ACHN (cell line): ENCODE measurements around the gene HSD17B4.
"Not testable (repeated sequence)": the region's sequence is repeated elsewhere in the genome, so short reads cannot be mapped to it uniquely, and the experiment has no call there.

Experiments used
- DNase-seq: peaks from one replicate; pipeline ENCODE4 v3.0.0-alpha.2; 2015
- in situ Hi-C: cut with HindIII; loops from 2 replicates; pipeline ENCODE4 v1.10.0; 2017; ENCODE audit warnings: low sequenced_read_pairs, low pct_ligation_motif_present, low pct_unique_long_range_greater_than_20kb

HSD17B4 gene

DNA sequence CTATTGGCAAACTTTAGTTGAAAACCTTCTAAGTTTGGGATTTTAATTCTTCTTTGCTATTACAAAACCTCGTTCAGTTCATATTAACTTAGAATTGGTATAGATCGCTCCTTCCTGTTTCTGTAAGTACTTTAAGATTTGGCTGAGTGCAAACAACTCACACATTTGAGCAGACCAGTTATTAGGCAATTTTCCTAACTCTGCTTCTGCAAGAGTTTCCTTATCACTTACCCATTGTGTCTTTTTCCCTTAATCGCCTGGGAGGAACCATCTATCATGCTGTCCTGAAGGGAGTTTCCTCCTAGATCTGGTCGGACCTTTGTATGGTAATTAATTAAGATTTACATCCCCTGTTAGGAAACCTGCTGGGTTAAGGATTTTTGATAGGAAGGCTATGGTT lies 24.7 kb upstream of the HSD17B4 start:
- in situ Hi-C loops, DNase-seq: not testable (repeated sequence)

DNA sequence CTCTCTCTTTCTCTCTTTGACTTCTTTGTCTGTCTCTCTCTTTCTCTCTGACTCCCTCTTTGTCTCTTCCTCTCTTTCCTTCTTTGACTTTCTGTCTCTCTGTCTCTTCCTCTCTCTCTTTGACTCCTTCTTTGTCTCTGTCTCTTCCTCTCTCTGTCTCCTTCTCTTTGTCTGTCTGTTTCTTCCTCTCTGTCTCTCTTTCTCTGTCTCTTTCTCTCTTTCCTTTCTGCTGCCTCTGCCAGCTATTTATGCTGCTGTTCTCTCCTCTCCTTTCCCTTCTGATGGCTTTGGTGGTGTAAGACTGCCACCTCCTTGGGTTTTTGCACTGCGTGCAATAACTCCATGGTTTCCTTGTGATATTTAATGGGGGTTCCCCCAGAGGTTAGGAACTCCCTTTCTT lies 24.1 kb upstream of the HSD17B4 start:
- DNase-seq, in situ Hi-C loops: not testable (repeated sequence)

DNA sequence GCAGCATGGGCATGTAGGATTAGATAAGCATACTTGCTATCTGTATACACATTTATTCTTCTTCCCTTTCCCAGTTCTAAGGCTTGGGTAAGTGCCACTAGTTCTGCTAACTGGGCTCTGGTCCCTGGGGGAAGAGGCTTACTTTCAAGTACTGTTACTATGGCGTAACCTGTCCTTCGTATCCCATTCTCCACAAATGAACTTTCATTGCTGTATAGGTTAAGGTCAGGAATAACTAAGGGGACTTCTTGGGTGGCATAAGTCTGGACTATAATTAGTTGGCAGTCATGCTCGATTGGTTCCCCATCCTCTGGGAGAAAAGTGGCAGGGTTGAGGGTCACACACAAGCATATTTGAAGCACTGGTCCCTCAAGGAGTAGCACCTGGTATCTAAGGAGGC lies 23.7 kb upstream of the HSD17B4 start:
- in situ Hi-C loops, DNase-seq: not testable (repeated sequence)

- in situ Hi-C loops, DNase-seq: not testable (repeated sequence)
Observed at GRCh38 chr5:119432674-119433237, 19.5 kb upstream of the HSD17B4 start.

DNA sequence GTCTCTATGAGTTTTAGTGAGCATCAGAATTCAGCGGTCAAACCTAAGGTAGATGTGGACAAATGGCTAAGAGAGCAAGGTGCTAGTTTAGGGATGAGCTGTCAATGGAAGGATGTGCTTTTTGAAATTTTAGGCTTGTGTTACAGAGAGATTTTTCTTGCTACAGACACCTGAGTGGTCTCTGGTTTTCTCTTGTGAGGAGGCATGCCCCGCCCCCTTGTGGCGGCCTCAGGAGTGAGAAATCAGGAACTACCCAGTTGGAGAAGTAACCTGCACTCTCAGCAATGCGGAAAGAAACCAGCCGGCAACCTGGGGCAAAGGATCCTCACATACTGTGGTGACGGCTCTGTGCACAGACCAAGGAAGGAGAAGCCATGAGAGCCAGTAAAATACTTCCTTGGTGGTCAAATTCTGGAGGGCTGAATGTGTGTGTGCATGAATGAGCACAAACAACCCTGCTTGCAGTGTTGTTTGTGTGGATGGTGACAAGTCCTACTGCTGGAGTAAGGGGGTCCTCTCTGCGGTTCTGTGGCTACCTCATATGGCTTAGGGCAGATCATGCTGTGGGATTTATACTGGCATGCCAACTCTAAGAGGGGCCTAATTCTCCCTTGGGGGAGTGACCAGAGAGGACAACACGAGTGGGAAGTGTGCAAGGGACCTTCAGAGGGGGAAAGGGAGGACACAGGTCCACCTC lies 16.7 kb upstream of the HSD17B4 start:
- DNase-seq = peak; percentile 61
- in situ Hi-C loops = no loop called here

GRCh38 chr5:119437785-119438586 lies 14.3 kb upstream of the HSD17B4 start:
- DNase-seq, in situ Hi-C loops: not testable (repeated sequence)

- DNase-seq, in situ Hi-C loops: not testable (repeated sequence)
Observed at GRCh38 chr5:119438587-119438917, 13.7 kb upstream of the HSD17B4 start.

DNA sequence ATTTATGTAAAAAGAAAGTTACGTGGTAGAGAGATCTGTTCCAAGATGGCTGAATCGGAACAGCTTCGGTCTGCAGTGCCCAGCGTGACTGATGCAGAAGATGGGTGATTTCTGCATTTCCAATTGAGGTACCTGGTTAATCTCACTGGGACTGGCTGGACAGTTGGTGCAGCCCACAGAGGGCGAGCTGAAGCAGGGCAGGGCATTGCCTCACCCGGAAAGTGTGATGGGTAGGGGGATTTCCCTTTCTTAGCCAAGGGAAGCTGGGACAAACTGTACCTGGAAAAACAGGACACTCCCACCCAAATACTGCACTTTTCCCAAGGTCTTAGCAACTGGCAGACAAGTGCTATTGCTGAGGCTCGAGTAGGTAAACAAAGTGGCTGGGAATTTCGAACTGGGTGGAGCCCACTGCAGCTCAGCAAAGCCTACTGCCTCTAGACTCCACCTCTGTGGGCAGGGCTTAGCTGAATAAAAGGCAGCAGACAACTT lies 13.1 kb upstream of the HSD17B4 start:
- in situ Hi-C loops = no loop called here
- DNase-seq = no peak

DNA sequence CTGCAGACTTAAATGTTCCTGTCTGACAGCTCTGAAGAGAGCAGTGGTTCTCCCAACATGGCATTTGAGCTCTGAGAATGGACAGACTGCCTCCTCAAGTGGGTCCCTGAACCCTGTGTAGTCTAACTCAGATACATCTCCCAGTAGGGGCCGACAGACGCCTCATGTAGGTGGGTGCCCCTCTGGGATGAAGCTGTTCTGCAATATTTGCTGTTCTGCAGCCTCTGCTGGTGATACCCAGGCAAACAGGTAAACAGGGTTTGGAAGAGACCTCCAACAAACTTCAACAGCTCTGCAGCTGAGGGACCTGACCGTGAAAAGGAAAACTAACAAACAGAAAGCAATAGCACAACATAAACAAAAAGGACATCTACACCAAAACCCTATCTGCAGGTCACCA lies 12.7 kb upstream of the HSD17B4 start:
- in situ Hi-C loops, DNase-seq: not testable (repeated sequence)

- in situ Hi-C loops, DNase-seq: not testable (repeated sequence)
Observed at GRCh38 chr5:119444643-119445042, 7.7 kb upstream of the HSD17B4 start.

DNA sequence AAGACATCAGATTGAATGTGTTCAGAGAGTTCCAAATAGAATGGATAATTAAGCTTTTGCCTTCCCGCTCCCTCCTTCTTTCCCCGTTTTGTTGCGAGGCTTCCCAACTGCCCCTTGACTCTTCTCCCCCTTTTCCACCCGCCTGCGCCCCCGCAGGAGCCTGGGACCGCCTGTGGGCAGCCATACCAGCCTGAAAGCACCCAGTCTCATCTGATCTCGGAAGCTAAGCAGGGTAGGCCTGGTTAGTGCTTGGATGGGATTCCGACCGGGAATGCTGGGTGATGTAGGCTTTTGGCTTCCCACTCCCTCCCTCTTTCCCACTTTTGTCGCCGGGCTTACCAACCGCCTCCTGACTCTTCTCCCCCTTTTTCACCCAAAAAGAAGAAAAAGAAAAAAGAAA lies 6.8 kb upstream of the HSD17B4 start:
- in situ Hi-C loops = no loop called here
- no peak for DNase-seq

- in situ Hi-C loops = no loop called here
- DNase-seq = no peak
Observed at GRCh38 chr5:119449882-119450281, 2.4 kb upstream of the HSD17B4 start.

DNA sequence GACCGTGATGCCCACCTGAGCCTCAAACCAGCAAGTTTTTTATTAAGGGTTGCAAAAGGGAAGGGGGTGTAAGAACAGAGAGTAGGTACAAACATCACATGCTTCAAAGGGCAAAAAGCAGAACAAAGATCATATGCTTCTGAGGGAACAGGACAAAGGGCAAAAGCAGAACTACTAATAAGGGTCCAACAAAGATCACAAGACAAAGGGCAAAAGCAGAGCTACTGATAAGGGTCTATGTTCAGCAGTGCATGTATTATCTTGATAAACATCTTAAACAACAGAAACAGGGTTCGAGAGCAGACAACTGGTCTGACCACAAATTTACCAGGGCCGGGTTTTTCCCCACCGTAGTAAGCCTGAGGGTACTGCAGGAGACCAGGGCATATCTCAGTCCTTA lies 1.7 kb upstream of the HSD17B4 start:
- DNase-seq, in situ Hi-C loops: not testable (repeated sequence)

DNA sequence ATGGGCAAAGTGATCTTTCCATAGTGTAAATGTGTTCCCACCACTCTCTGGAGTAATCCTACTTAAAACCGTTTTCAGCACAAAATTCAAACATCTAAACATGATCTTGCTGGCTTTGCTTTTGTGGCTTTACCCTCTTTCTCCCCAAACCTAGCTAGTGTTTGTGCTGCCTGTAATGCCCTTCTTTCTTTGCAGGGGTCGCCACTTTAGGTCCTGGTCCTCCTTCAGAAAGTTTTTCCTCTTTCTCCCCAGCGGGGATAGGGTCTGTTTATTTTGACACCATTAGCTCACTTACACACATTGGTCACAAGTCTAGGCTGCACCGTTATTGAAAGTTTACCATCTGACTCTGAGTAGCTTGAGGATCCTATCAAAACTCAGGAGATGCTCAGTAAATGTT lies 736 bp upstream of the HSD17B4 start:
- no peak for DNase-seq
- in situ Hi-C loops = no loop called here

DNA sequence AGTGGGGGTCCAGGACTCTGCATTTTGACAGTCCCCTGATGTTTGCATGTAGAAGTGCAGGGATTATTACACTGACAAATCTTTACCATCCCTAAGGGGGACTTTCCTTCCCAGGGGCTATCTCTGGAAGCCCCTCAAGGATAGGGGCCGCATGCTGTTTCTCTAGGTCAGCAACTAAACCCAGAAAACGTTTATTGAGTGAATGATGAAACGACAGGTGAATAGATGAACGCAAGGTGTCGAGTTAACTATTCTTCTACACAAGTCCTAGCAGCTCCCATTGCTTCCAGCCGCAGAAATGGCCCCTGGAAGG lies 281 bp upstream of the HSD17B4 start:
- no peak for DNase-seq
- in situ Hi-C loops = no loop called here

DNA sequence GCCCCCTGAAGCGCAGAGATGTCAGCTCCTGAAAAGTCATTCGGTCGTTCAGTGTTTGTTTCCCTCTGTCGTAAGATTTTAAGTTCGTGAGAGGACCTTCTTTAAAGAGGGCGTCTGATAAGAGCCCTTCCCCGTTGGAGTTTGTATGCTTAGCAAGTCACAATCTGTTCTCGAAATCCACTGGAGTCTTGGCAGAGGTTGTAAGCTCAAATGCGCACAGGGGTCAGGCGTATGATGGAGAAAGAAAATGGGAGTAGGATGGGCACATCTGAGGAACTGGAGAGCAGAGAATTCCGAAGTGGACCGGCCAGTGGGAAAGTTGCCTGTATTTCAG lies 710 bp downstream of the HSD17B4 start:
- in situ Hi-C loops = no loop called here
- peak; percentile 11 for DNase-seq

- in situ Hi-C loops = no loop called here
- no peak for DNase-seq
Observed at GRCh38 chr5:119454171-119454570, 1.9 kb downstream of the HSD17B4 start.

DNA sequence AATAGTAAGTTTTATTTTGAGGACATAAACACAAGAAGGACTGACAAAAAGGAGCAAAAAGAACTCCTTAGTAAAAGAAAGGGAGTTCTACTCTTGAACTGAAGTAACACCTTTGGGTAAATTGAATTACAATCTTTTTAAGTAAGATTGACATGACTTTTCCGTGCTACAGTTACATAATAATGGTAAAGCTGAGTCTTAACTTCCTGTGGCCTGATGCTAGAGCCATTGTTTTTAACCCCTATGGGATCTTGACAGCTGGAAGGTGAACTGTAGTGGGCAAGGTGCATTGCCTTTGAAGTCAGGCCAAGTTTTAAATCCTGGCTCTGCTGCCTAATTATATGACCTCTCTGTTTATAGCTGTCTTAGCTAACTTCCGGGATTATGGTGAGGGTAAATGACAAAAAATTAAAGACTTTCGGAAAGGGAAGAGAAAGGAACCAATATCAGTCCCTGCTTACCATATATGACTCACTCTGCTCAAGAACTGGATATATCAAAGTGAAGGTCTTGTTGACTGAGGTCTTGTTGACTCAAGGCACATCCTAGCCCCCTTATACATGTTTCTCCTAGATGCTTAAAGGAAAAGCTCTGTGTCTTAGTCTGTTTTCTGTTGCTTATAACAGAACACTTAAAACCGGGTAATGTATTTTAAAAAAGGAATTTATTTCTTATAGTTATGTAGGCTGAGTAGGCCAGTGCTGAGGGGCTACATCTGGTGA lies 6.8 kb downstream of the HSD17B4 start:
- DNase-seq = no peak
- in situ Hi-C loops = no loop called here

DNA sequence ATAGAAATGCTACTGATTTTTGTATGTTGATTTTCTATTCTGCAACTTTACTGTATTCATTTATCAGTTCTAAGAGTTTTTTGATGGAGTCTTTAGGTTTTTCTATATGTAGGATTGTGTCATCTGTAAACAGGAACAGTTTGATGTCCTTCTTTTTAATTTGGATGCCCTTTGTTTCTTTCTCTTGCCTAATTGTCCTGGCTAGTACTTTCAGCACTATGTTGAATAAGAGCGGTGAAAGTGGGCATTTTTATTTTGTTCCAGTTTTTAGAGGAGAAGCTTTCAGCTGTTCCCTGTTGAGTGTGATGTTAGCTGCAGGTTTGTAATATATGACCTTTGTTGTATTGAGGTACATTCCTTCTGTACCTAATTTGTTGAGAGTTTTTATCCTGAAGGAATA lies 13.3 kb downstream of the HSD17B4 start:
- in situ Hi-C loops = no loop called here
- DNase-seq = no peak
